ENCODE results near the gene CYP2A13.
"Not testable (repeated sequence)": the region's sequence is repeated elsewhere in the genome, so short reads cannot be mapped to it uniquely, and the experiment has no call there.

The CYP2A13 gene

DNA sequence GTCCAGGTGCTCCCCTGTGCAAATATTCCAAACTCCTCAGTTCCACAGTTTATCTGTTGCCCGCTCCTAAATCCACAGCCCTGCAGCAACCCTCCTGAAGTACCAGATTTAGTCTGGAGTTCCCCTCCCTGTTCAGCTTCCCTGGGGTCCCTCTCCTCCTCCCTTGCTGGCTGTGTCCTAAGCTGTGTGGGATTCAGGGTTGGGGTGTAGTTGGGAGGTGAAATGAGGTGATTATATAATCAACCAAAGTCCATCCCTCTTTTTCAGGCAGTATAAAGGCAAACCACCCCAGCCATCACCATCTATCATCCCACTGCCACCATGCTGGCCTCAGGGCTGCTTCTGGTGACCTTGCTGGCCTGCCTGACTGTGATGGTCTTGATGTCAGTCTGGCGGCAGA, at the start of gene CYP2A13:
CYP2A13 (plus strand) TSS at position 301 of the 400 bp plus-strand sequence; CDS start at position 322, 21 bp downstream.
- Mint-ChIP-seq H3K27me3 (peaks cover 77% of the 10 kb centered on the region), H3K4me1 (no peaks in the 10 kb centered on the region), H3K4me3 (no peak within 1 kb of the TSS), H3K27ac (no peak within 1 kb of the TSS), H3K9me3 (no peaks in the 10 kb centered on the region)
- no peak for ATAC-seq
- no peak for DNase-seq

- Mint-ChIP-seq H3K27me3 (peaks cover 15% of the 10 kb centered on the region), H3K9me3 (peaks cover 6 to 8% of the 10 kb centered on the region in 2 donors), H3K4me3 (no peak overlapping the region), H3K27ac (no peak overlapping the region), H3K4me1 (no peaks in the 10 kb centered on the region)
- DNase-seq (no peak), ATAC-seq (no peak)
These were observed 48.4 kb upstream of the CYP2A13 start for GRCh38 chr19:41039806-41040205.

DNA sequence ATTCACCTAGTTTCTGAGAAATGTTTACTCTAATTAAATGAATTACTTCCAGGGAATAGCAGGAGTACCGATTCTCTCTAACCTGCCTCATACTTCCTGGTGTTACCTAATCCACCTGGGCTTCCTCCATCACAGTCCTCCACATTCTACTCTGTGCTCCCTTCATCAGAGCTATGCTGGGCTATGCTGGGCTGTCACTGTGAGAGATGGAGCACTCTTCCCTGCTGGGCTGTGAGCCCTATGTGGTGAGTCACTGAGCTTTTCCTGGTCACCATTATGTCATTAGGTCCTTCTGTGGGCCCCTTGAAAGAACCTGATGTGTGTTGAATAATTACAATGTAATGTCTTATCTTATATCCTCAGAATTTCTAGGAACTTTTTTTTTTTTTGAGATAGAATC, 43.2 kb upstream of the CYP2A13 start:
- ATAC-seq, result not testable (repeated sequence)

GRCh38 chr19:41050426-41050825, 37.8 kb upstream of the CYP2A13 start:
- H3K9me3 Mint-ChIP-seq, result no peaks in the 10 kb centered on the region
- H3K27me3 Mint-ChIP-seq, result peaks cover 49% of the 10 kb centered on the region
- no peak overlapping the region for H3K27ac Mint-ChIP-seq
- no peak overlapping the region for H3K4me3 Mint-ChIP-seq
- DNase-seq, result no peak
- ATAC-seq, result no peak
- no peaks in the 10 kb centered on the region for H3K4me1 Mint-ChIP-seq

More for the DNA sequence above, 43.2 kb upstream of the CYP2A13 start:
- DNase-seq, H3K27ac Mint-ChIP-seq, H3K4me3 Mint-ChIP-seq, H3K4me1 Mint-ChIP-seq, H3K9me3 Mint-ChIP-seq: not testable (repeated sequence)
- H3K27me3 Mint-ChIP-seq, result peaks cover 24% of the 10 kb centered on the region

DNA sequence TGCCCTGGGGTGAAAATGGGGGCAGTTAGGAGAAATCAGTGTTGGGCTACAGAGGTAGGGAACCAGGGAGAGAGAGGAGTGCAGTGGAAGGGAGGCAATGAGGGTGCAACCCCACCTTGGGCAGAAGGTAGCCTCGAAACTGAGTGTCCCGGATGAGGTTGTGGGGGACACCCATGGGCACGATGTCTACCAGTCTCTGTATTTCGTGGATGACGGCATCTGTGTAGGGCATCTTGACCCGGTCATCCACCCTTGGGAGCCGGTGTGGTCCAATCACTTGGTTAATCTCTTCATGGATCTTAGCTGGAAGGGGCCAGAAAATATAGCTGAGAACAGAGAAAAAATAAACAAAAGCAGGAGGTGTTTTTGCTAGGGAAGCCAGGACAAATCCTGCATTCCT, 36.1 kb upstream of the CYP2A13 start:
- peaks cover 51% of the 10 kb centered on the region for H3K27me3 Mint-ChIP-seq
- DNase-seq, H3K4me1 Mint-ChIP-seq, ATAC-seq, H3K4me3 Mint-ChIP-seq, H3K27ac Mint-ChIP-seq, H3K9me3 Mint-ChIP-seq: not testable (repeated sequence)

DNA sequence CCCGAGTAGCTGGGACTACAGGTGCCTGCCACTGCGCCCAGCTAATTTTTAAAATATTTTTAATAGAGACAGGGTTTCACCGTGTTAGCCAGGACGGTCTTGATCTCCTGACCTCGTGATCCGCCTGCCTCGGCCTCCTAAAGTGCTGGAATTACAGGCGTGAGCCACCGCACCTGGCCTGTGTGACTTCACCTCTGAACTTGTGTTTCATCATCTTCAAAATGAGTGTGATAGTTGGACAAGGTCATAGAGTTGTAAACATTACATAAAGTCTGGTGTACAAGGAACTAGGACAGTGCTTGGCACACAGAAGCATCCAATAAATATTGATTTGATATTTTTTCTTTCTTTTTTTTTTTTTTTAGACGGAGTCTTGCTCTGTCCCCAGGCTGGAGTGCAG, 34.9 kb upstream of the CYP2A13 start:
- not testable (repeated sequence) for H3K9me3 Mint-ChIP-seq, DNase-seq, H3K4me1 Mint-ChIP-seq, H3K4me3 Mint-ChIP-seq, ATAC-seq
- Mint-ChIP-seq H3K27ac (peak overlapping the region in 1 of 2 donors; percentile 21), H3K27me3 (peaks cover 50% of the 10 kb centered on the region)

GRCh38 chr19:41064974-41065569, 23.2 kb upstream of the CYP2A13 start:
- peaks cover 13% of the 10 kb centered on the region for H3K27me3 Mint-ChIP-seq
- H3K4me1 Mint-ChIP-seq, result no peaks in the 10 kb centered on the region
- no peaks in the 10 kb centered on the region for H3K9me3 Mint-ChIP-seq
- H3K27ac Mint-ChIP-seq, result no peak overlapping the region
- ATAC-seq (no peak), DNase-seq (no peak)
- no peak overlapping the region for H3K4me3 Mint-ChIP-seq

GRCh38 chr19:41076286-41076685, 12.0 kb upstream of the CYP2A13 start:
- H3K27me3 Mint-ChIP-seq, result peaks cover 47% of the 10 kb centered on the region
- H3K27ac Mint-ChIP-seq, result no peak overlapping the region
- H3K4me1 Mint-ChIP-seq, result no peaks in the 10 kb centered on the region
- no peak overlapping the region for H3K4me3 Mint-ChIP-seq
- ATAC-seq, result no peak
- no peak for DNase-seq
- H3K9me3 Mint-ChIP-seq, result peaks cover 23 to 27% of the 10 kb centered on the region in 2 donors

GRCh38 chr19:41083516-41083915, 4.7 kb upstream of the CYP2A13 start:
- no peaks in the 10 kb centered on the region for H3K4me1 Mint-ChIP-seq
- no peak overlapping the region for H3K4me3 Mint-ChIP-seq
- peaks cover 25 to 26% of the 10 kb centered on the region in 2 donors for H3K9me3 Mint-ChIP-seq
- no peak for DNase-seq
- H3K27me3 Mint-ChIP-seq, result peaks cover 51% of the 10 kb centered on the region
- H3K27ac Mint-ChIP-seq, result no peak overlapping the region
- no peak for ATAC-seq

GRCh38 chr19:41085748-41086415, 2.4 kb upstream of the CYP2A13 start:
- ATAC-seq (no peak), DNase-seq (no peak)
- Mint-ChIP-seq H3K27ac (no peak overlapping the region), H3K4me3 (no peak overlapping the region), H3K4me1 (no peaks in the 10 kb centered on the region), H3K9me3 (peaks cover 7 to 9% of the 10 kb centered on the region in 2 donors), H3K27me3 (peaks cover 66% of the 10 kb centered on the region)

DNA sequence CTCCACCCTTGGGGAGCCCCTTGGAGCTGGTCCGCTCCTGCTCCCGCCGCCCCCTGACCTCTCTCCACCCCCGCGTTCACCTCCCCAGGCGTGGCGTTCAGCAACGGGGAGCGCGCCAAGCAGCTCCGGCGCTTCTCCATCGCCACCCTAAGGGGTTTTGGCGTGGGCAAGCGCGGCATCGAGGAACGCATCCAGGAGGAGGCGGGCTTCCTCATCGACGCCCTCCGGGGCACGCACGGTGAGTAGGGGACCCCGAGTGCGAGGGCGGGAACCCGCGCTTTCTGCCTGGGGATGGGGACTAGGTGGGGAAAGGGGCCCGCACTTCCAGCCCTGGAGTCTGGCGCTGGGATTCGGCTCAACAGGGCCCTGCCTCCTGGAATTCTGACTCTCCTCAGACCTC, 1.7 kb downstream of the CYP2A13 start:
- Mint-ChIP-seq H3K27me3 (peaks cover 88% of the 10 kb centered on the region), H3K27ac (no peak overlapping the region), H3K4me3 (no peak overlapping the region), H3K4me1 (peaks cover 1% of the 10 kb centered on the region), H3K9me3 (no peaks in the 10 kb centered on the region)
- DNase-seq (no peak), ATAC-seq (no peak)

DNA sequence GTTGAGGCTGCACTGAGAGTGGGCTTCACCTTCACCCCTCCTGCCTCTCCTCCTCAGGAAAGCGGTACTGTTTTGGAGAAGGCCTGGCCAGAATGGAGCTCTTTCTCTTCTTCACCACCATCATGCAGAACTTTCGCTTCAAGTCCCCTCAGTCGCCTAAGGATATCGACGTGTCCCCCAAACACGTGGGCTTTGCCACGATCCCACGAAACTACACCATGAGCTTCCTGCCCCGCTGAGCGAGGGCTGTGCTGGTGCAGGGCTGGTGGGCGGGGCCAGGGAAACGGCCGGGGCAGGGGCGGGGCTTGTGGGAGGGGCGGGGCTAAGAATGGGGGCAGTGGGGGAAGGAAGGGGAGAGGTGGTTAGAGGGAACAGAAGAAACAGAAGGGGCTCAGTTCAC, 7.5 kb downstream of the CYP2A13 start:
- H3K4me3 Mint-ChIP-seq, result no peak overlapping the region
- no peaks in the 10 kb centered on the region for H3K9me3 Mint-ChIP-seq
- no peak for DNase-seq
- peak overlapping the region in 1 of 2 donors; percentile 60 for H3K27ac Mint-ChIP-seq
- peaks cover 43% of the 10 kb centered on the region for H3K27me3 Mint-ChIP-seq
- peak; percentile 67 for ATAC-seq
- peaks cover 11% of the 10 kb centered on the region for H3K4me1 Mint-ChIP-seq

DNA sequence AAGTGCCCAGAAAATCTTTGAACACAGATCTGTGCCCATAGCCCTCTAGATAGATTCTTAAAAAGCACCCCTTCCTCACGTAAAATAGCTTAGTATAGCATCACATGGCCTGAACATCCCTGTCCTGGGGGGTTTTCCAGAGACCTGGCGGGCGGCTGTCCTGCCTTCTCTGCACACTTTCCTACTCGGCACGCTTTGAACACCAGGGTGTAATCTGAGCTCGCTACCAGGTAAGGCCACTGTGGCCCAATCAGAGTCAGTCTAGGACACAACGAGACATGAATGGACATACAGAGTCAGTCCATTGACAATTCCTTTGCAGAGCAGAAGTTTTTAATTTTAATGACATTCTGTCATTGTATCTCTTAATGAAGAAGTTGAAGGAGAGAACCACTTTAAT, 8.1 kb downstream of the CYP2A13 start:
- Mint-ChIP-seq H3K27ac (no peak overlapping the region), H3K4me1 (peaks cover 11% of the 10 kb centered on the region), H3K27me3 (peaks cover 36% of the 10 kb centered on the region), H3K9me3 (peaks cover 4 to 5% of the 10 kb centered on the region in 2 donors), H3K4me3 (no peak overlapping the region)
- no peak for DNase-seq
- ATAC-seq, result no peak

- Mint-ChIP-seq H3K27ac (no peak overlapping the region), H3K9me3 (peaks cover 14 to 15% of the 10 kb centered on the region in 2 donors), H3K4me1 (peaks cover 11% of the 10 kb centered on the region), H3K4me3 (no peak overlapping the region), H3K27me3 (peaks cover 27% of the 10 kb centered on the region)
- DNase-seq (no peak), ATAC-seq (no peak)
These were observed 9.1 kb downstream of the CYP2A13 start for GRCh38 chr19:41097302-41097701.

DNA sequence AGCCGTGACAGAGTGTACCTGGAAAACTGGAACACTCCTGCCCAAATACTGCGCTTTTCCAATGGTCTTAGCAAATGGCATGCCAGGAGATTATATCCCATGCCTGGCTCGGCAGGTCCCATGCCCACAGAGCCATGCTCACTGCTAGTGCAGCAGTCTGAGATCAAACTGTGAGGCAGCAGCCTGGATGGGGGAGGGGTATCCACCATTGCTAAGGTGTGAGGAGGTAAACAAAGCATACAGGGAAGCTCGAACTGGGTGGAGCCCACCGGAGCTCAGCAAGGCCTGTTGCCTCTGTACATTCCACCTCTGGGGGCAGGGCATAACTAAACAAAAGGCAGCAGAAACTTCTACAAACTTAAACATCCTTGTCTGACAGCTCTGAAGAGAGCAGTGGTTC, 10.5 kb downstream of the CYP2A13 start:
- peaks cover 16 to 17% of the 10 kb centered on the region in 2 donors for H3K9me3 Mint-ChIP-seq
- peaks cover 11% of the 10 kb centered on the region for H3K4me1 Mint-ChIP-seq
- DNase-seq (no peak), ATAC-seq (no peak)
- no peak overlapping the region for H3K27ac Mint-ChIP-seq
- H3K27me3 Mint-ChIP-seq, result peaks cover 17% of the 10 kb centered on the region
- no peak overlapping the region for H3K4me3 Mint-ChIP-seq

DNA sequence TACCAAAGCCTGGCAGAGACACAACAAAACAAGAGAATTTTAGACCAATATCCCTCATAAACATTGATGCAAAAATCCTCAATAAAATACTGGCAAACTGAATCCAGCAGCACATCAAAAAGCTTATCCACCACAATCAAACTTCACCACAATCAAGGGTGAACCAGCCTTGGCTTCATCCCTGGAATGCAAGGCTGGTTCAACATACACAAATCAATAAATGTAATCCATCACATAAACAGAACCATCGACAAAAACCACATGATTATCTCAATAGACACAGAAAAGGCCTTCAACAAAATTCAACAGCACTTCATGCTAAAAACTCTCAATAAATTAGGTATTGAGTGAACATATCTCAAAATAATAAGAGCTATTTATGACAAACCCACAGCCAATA, 14.0 kb downstream of the CYP2A13 start:
- not testable (repeated sequence) for H3K27ac Mint-ChIP-seq, H3K4me3 Mint-ChIP-seq, H3K4me1 Mint-ChIP-seq

More for the DNA sequence above, 14.0 kb downstream of the CYP2A13 start:
- H3K9me3 Mint-ChIP-seq, result peaks cover 16 to 25% of the 10 kb centered on the region in 2 donors
- not testable (repeated sequence) for ATAC-seq, DNase-seq, H3K27me3 Mint-ChIP-seq

All from stimulated activated naive CD8-positive, alpha-beta T cell treated with anti-CD3 and anti-CD28 coated beads, Interleukin-15, amount 100 ng/mL, for 72 hours (primary cell).